Ovary (tissue), 3 donors: ENCODE results near the gene KRTAP5-10.
"Not testable (repeated sequence)": the region's sequence is repeated elsewhere in the genome, so short reads cannot be mapped to it uniquely, and the experiment has no call there.

Source experiments
- POLR2A ChIP-seq: fragments of 450-650 bp; IDR thresholded peaks from one replicate; pipeline ENCODE4 v1.6.1; 2017; ENCODE audit warnings: antibody characterized with exemption, mild to moderate bottlenecking, moderate library complexity
- TF ChIP-seq, protein P1 (sequence below), 3 donors: fragments of 450-650 bp in 2 of 3; fragments of 200-600 bp in 1 of 3; IDR thresholded peaks; one replicate each; pipeline versions ENCODE4 v1.5.1 to v1.8.0; 2016 to 2022; ENCODE audit warnings: antibody characterized with exemption in 3 of 3, mild to moderate bottlenecking in 1 of 3
- donor health status: DM: no; HTN: no; CAD: no.

DNA sequence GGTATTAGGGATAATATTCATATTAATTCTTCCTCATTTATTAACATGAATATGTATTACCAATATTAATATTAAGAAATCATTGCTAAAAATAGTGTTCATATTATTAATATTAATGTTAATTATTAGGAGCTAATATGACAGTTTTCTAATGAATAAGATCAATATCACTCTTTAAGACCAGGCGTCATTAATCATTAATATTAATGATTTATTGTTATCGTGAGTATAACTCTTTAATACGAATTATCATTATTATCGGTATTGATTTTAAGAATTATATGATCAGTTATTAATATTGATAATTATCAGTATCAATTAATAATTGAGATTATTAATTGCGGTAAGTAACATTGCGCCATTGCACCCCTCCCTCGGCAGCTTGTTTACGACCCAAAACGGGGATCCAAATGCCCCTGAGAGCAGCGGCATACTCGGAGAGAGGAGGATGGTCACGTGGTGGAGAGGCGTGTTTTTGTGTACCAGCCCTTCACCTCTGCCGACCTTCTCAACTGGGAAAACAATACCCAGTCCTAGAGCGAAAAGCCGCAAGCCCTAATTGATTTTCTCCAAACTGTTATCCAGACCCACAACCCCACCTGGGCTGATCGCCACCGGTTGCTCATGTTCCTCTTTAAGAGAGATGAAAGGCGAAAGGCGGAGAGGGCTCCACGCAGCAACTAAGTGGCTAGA, 46.0 kb downstream of the KRTAP5-10 start:
- not testable (repeated sequence) for TF ChIP-seq POLR2A
- TF ChIP-seq, protein P1, sequence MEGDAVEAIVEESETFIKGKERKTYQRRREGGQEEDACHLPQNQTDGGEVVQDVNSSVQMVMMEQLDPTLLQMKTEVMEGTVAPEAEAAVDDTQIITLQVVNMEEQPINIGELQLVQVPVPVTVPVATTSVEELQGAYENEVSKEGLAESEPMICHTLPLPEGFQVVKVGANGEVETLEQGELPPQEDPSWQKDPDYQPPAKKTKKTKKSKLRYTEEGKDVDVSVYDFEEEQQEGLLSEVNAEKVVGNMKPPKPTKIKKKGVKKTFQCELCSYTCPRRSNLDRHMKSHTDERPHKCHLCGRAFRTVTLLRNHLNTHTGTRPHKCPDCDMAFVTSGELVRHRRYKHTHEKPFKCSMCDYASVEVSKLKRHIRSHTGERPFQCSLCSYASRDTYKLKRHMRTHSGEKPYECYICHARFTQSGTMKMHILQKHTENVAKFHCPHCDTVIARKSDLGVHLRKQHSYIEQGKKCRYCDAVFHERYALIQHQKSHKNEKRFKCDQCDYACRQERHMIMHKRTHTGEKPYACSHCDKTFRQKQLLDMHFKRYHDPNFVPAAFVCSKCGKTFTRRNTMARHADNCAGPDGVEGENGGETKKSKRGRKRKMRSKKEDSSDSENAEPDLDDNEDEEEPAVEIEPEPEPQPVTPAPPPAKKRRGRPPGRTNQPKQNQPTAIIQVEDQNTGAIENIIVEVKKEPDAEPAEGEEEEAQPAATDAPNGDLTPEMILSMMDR (IDR thresholded peaks at IDR 0.05), result not testable (repeated sequence)
